HFFc6 (cell line): ENCODE measurements around the gene CNDP2. TPM values are rescaled to one million over a fixed set of nuclear protein-coding genes. Genes with fewer than 3 reads are reported as not detected.

Source experiments
- DNase-seq: peaks from one replicate; pipeline ENCODE4 v3.0.0-alpha.2; 2018
- H3K27ac Mint-ChIP-seq: 2 replicates; pipeline ENCODE4 v1.8.0; 2020; ENCODE audit warnings: mild to moderate bottlenecking, mixed read lengths
- H3K27me3 Mint-ChIP-seq: 2 replicates; pipeline ENCODE4 v1.8.0; 2021; ENCODE audit warnings: mild to moderate bottlenecking, moderate library complexity, mixed read lengths; ENCODE audit not compliant: insufficient read depth
- H3K36me3 Mint-ChIP-seq: 2 replicates; pipeline ENCODE4 v1.8.0; 2021; ENCODE audit warnings: low read depth, mixed read lengths
- H3K4me1 Mint-ChIP-seq: 2 replicates; pipeline ENCODE4 v1.8.0; 2020; ENCODE audit warnings: low read depth, mixed read lengths
- H3K4me3 Mint-ChIP-seq: 2 replicates; pipeline ENCODE4 v1.8.0; 2020; ENCODE audit warnings: mild to moderate bottlenecking, moderate library complexity, mixed read lengths
- H3K9me3 Mint-ChIP-seq: 2 replicates; pipeline ENCODE4 v1.8.0; 2020; ENCODE audit warnings: mild to moderate bottlenecking, mixed read lengths
- total RNA-seq, 6 experiments: library from RNA; stranded (reverse); fragmentation: NEBNext Ultra II Directional; extraction: Animal tissue kit (Norgen Biotek cat#: 25700); gene quantifications; 2 replicates in 1 of 6; 3 replicates in 5 of 6; pipeline ENCODE4 v1.2.3, GENCODE V29; 2021
- TF ChIP-seq, protein P1 (sequence below): fragments of 200-600 bp; sonication (generic); IDR thresholded peaks from 2 replicates; pipeline ENCODE4 v1.5.0; 2021; ENCODE audit warnings: antibody characterized with exemption, mild to moderate bottlenecking

CNDP2 gene
- total RNA-seq, 6 experiments from 2014 or later, result 79.7 to 95.4 (median 85.3) TPM

- Mint-ChIP-seq H3K36me3 (peaks cover 22% of the 10 kb centered on the region), H3K27me3 (peaks cover 2% of the 10 kb centered on the region), H3K9me3 (no peaks in the 10 kb centered on the region), H3K4me1 (peaks cover 5% of the 10 kb centered on the region; the same call in 1 of the 2 replicates), H3K27ac (no peak overlapping the region; the same call in 1 of the 2 replicates), H3K4me3 (no peak overlapping the region)
- no peak for DNase-seq
- TF ChIP-seq, protein P1, sequence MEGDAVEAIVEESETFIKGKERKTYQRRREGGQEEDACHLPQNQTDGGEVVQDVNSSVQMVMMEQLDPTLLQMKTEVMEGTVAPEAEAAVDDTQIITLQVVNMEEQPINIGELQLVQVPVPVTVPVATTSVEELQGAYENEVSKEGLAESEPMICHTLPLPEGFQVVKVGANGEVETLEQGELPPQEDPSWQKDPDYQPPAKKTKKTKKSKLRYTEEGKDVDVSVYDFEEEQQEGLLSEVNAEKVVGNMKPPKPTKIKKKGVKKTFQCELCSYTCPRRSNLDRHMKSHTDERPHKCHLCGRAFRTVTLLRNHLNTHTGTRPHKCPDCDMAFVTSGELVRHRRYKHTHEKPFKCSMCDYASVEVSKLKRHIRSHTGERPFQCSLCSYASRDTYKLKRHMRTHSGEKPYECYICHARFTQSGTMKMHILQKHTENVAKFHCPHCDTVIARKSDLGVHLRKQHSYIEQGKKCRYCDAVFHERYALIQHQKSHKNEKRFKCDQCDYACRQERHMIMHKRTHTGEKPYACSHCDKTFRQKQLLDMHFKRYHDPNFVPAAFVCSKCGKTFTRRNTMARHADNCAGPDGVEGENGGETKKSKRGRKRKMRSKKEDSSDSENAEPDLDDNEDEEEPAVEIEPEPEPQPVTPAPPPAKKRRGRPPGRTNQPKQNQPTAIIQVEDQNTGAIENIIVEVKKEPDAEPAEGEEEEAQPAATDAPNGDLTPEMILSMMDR, result no peak
Observed at GRCh38 chr18:74507097-74507881, 11.1 kb downstream of the CNDP2 start.

GRCh38 chr18:74507927-74508326 is 11.8 kb downstream of the CNDP2 start:
- no peak overlapping the region for H3K27ac Mint-ChIP-seq
- H3K4me3 Mint-ChIP-seq, result no peak overlapping the region
- no peaks in the 10 kb centered on the region for H3K9me3 Mint-ChIP-seq
- H3K27me3 Mint-ChIP-seq, result peaks cover 2% of the 10 kb centered on the region
- TF ChIP-seq, protein P1, result no peak
- no peak for DNase-seq
- peaks cover 22% of the 10 kb centered on the region for H3K36me3 Mint-ChIP-seq
- H3K4me1 Mint-ChIP-seq, result peaks cover 5% of the 10 kb centered on the region; the same call in 1 of the 2 replicates

GRCh38 chr18:74508366-74508765 is 12.2 kb downstream of the CNDP2 start:
- Mint-ChIP-seq H3K27me3 (peaks cover 2% of the 10 kb centered on the region), H3K9me3 (no peaks in the 10 kb centered on the region), H3K4me1 (peaks cover 5% of the 10 kb centered on the region; the same call in 1 of the 2 replicates), H3K4me3 (no peak overlapping the region), H3K27ac (no peak overlapping the region), H3K36me3 (peaks cover 18% of the 10 kb centered on the region)
- TF ChIP-seq, protein P1, result no peak
- no peak for DNase-seq

DNA sequence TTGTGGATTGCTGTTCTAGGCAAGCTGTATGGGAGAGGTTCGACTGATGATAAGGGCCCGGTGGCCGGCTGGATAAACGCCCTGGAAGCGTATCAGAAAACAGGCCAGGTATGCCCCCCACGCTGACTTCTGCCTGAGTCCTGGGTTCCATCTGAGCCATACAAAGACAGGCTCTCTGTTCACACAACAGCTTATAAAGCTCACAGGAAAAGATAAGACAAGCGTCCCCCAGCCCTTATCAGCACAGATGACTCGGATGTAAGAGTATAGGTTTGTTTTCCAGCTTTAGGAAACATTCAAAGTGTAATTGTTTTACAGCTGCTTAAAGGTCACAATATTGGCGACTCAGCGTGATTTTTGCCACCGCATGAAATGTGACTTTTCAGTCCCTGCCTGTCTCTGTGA is 12.7 kb downstream of the CNDP2 start:
- DNase-seq, result no peak
- no peak overlapping the region for H3K27ac Mint-ChIP-seq
- H3K9me3 Mint-ChIP-seq, result no peaks in the 10 kb centered on the region
- H3K27me3 Mint-ChIP-seq, result peaks cover 2% of the 10 kb centered on the region
- H3K4me3 Mint-ChIP-seq, result no peak overlapping the region
- H3K4me1 Mint-ChIP-seq, result peaks cover 5% of the 10 kb centered on the region; the same call in 1 of the 2 replicates
- H3K36me3 Mint-ChIP-seq, result peaks cover 17% of the 10 kb centered on the region
- TF ChIP-seq, protein P1, result no peak

DNA sequence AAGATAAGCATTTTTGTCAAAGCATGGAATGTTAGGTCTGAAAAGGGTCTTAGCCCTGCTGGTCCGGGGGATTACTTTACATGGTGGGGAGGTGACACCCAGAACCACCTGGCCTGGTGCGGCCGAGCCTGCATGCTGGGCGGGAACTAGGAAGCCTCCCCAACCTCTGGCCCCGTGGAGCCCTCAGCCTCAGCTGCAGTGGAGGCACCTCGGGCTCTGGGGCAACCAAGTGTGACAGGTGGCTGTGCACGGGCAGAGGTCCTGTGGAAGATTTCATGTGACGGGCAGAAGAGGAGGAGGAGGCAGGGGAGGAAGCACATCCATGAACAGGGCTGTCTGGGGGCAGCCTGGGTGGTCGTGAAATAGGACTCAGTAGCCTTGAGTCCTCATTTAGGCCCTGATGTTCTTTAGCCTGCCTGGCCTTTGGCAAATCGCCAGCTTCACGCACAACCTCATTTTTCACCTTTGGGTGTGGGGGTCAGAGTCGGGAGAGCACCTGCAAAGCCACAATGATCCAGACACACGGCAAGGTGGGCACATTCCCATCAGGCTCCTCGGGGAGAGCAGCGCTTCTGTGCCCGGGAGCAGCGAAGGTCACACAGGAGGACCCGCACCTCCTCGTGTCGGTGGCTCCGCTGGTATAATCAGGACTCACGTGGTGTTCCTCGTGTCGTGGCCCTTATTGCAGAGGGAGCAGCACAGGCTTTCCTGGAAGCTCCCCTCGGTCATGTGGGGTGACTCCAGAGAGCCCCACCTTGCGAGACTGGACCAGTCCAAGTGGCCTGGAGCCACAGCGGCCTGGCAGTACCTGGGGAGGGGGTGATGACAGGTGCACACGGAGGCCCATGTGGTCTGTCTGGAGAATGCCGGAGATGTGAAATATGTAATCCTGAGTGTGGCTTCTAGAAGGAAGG is 13.9 kb downstream of the CNDP2 start:
- no peaks in the 10 kb centered on the region for H3K9me3 Mint-ChIP-seq
- H3K4me1 Mint-ChIP-seq, result peaks cover 5% of the 10 kb centered on the region; the same call in 1 of the 2 replicates
- no peak overlapping the region for H3K4me3 Mint-ChIP-seq
- no peak for DNase-seq
- H3K27me3 Mint-ChIP-seq, result peaks cover 2% of the 10 kb centered on the region
- H3K36me3 Mint-ChIP-seq, result peaks cover 17% of the 10 kb centered on the region
- TF ChIP-seq, protein P1, result no peak
- no peak overlapping the region for H3K27ac Mint-ChIP-seq
